T47D (cell line): ENCODE results near the gene ZNF577.

Source experiments
- DNase-seq, 2 experiments: peaks; one replicate each; pipeline versions ENCODE4 v3.0.0 to v3.0.0-alpha.2; 2011 to 2012; ENCODE audit warnings: low read depth in 1 of 2, low spot score in 1 of 2
- JUND ChIP-seq: IDR thresholded peaks from 2 replicates; pipeline ENCODE4 v1.6.1; 2012; ENCODE audit warnings: low read depth
- in situ Hi-C: cut with HindIII; loops from 2 replicates; pipeline ENCODE4 v1.10.0; 2016; ENCODE audit warnings: low sequenced_read_pairs, low pct_unique_long_range_greater_than_20kb

ZNF577 gene

GRCh38 chr19:51822946-51823345 lies 64.8 kb downstream of the ZNF577 start:
- in situ Hi-C loops: no loop called here
- DNase-seq: no peak
- TF ChIP-seq JUND: no peak

- DNase-seq: no peak
- in situ Hi-C loops: no loop called here
- TF ChIP-seq JUND: no peak
Measured at GRCh38 chr19:51822325-51822724, 65.4 kb downstream of the ZNF577 start.

GRCh38 chr19:51821921-51822320 lies 65.8 kb downstream of the ZNF577 start:
- no peak for DNase-seq
- in situ Hi-C loops: no loop called here
- no peak for TF ChIP-seq JUND

- no peak for TF ChIP-seq JUND
- no peak for DNase-seq
- in situ Hi-C loops: no loop called here
Measured at GRCh38 chr19:51821456-51821855, 66.3 kb downstream of the ZNF577 start.
